M059J (cell line): Measurements from ENCODE around the gene RCAN1. TPM values are rescaled to one million over a fixed set of nuclear protein-coding genes. Genes with fewer than 3 reads are reported as not detected.
A peak's percentile ranks its signal among the peaks of the same experiment; 100 is the strongest.
"Not testable (repeated sequence)": the region's sequence is repeated elsewhere in the genome, so short reads cannot be mapped to it uniquely, and the experiment has no call there.

Source experiments
- DNase-seq: peaks from one replicate; pipeline ENCODE4 v3.0.0-alpha.2; 2012; ENCODE audit warnings: low read depth
- total RNA-seq: library from RNA; depleted of rRNA; stranded (reverse); fragments of >200 nt; shearing (Covaris generic); gene quantifications from 2 replicates; pipeline ENCODE4 v1.2.3, GENCODE V29; 2014

RCAN1 gene
- total RNA-seq, 1 experiment from 2014 or later, result 181 TPM

DNA sequence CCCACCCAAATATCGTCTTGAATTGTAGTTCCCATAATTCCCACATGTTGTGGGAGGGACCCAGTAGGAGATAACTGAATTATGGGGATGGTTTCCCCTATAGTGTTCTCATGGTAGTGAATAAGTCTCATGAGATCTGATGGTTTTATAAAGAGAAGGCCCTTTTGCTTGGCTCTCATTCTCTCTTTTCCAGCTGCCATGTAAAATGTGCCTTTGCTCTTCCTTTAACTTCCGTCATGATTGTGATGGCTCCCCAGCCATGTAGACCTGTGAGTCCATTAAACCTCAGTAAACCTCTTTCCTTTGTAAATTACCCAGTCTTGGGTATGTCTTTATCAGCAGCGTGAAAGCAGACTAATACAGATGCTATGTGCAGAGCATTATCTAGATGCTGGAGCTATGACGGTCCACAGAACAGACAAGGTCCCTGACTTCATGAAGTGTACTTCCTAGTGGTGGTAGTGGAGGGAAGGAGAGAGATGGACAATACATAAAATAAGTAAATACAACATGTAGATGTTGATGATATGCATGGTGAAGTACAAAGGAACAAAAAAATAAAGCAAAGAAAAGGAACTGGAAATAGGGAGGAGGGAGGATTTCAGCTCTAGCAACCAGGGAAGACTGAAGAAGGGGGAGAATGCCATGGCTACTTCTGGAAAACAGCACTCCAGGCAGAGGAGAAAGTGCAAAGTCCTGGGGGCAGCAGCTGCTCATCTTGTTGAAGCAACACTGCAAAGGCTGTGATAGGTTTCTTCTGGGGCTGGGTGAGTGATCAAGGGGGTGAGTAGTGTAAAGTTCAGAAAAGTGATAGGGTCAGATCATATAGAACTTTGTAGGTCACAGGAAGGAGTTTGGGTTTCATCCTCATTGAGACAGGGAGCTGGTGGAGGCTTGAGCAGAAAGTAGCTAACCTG, 6.8 kb upstream of the RCAN1 start:
- DNase-seq, result no peak

GRCh38 chr21:34619841-34620665, 5.1 kb upstream of the RCAN1 start:
- DNase-seq, result no peak

DNA sequence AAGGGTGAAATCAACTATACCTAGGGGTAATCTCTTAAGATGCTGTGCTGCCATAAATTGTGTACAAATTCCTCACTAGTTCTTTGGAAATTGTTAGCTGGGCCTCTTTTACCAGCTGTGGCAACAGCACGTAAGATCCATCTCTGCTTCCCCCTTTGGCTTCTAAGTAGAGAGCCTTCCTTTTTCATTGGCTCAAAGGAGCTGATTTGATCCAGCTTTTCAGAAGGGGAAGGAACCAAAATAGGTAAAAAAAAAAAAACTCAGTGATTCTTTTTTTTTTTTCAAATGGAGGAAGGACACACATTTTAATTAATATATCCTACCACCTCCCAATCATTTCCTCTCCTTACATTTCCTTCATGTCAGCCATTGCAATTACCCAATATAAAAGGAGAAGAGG, 4.0 kb upstream of the RCAN1 start:
- no peak for DNase-seq

- no peak for DNase-seq
Measured at GRCh38 chr21:34617753-34618339, 2.9 kb upstream of the RCAN1 start.

GRCh38 chr21:34615487-34615814, 538 bp upstream of the RCAN1 start:
- no peak for DNase-seq

DNA sequence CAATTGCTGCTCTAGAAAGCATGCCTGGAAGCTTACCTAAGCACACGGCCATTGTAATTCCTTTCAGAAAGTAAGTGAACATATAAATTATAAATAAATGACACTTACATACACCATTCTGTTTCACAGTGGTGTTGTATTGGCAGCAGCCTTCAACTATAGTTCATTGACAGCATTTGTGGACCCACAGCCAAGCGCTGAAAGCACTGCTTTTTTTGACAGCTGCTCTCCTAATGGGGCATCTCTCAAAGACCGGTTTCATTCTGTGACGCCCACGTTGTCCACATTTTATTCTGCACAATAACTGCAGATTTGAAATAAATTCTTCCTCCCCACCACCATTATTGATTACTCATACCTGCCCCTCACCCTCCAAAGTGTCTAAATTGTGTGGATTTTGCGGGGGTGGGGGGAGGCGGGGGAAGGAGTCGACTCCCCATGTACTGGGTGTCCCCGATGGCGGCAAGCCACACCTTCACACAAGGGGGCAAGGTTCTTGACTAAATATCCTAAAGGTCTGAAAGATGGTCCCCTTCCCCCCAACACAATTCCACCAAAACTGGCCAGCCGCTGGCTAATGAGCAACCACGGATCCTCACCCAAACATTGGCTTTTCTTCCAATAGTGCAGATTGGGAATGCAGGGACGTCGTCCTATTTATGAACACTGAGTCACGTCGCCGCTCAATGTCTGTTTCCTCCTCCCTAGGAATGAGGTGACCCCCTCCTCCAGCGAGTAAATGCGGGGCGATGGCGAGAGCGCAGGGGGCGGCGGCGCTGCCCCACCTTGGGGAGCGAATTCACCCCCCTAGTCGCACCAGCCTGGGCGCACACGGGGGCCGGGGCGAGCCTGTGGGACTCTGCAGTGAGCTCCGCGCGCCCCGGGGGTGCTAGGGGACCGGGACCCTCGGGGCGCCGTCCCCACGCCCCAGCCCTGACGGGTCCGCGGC, 960 bp downstream of the RCAN1 start:
- DNase-seq, result peak; percentile 56

- DNase-seq, result no peak
Measured at GRCh38 chr21:34612557-34612956, 2.4 kb downstream of the RCAN1 start.

DNA sequence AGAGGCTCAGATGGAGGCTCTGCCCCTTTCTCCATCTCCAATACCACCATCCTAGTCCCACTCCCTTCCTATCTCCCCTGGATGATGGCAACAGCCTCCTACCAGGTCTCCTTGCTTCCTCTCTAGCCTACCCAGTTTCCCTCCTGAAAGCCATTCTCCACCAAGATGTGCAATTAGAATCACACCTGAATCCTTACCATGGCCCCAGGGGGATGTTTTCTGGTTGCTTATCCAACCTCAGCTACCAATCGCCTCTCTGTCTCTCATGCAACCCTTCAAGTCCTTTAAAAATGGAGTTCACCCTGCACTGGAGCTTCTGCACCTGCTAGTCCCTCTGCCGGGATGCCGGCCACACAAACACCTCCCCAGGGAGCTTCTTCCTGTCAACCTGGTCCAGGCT, 2.9 kb downstream of the RCAN1 start:
- DNase-seq, result no peak

DNA sequence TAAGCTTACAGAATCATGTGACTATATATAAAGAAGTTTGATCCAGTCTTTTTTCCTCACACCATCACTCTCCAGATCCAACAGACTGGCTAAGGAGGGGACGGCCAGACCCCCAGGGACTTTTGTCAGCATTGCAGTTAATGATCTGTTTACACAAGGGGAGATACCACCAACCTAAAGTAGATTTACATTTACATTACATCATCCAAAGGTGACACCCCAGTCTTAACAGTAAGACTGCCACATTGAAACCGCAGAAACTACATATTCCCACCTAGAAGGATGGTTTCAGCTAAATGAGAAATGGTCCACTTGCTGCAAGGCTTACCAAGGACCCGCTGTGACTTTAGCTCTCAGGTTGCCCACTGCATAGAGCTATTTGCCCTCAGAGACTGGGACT, 3.4 kb downstream of the RCAN1 start:
- no peak for DNase-seq

DNA sequence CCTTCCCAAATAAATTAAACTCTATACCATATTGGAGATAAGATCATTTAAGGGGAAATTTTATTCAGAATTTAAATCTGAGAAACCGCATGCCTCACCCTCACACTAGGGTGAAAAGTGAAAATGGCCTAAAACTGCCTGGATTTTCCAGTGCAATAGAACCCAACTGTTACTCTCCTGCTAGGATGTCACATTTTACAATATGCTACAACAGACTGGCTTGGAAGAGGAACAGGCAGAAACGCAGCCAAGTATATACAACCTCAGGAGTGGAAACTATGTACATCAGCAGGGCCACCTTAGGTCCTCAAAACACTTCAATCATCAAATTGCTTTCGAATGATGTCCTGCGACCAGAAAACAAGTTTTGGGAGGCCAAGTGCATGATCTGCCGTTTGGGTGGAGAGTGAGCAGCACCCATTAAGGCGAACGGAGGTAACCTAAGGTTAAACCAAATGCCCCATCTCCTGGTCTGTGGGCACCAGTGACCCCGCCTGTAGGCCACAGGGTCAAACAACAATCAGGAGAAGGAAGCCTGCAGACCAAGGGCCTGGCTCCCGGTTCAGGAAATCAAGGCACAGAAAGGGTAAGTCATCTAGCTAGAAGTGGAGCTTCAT, 4.9 kb downstream of the RCAN1 start:
- DNase-seq, result no peak

DNA sequence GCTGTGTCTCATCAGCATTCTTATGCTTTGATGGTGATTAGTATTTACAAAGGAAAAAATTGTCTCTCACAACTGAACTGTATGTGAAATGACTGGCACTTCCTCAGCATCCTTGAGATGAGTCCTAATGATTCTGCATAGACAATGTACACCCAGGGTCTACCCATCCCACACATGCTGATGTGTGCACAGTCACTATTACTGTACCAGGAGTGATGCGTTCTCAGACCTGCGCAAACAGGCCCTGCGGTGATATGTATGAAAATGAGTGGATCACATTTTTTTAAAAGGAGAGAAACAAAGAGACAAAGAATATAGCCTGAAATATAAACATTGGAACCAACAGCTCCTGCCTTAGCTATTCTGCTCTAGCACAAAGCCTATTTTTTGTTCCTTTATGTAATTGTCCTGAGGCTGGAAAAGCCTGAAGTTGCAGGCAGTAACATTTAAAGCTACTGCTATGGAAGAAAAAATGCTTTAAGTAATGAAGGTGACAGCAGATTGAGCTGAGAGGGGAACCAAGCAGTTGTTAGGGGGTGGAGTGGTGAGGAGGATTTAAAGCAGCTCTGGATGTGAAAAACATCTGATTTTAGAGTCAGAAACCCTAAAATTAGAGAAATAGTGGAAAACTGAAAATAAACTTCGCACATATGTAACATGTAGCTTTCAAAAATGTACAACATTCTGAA, 5.5 kb downstream of the RCAN1 start:
- DNase-seq, result no peak

DNA sequence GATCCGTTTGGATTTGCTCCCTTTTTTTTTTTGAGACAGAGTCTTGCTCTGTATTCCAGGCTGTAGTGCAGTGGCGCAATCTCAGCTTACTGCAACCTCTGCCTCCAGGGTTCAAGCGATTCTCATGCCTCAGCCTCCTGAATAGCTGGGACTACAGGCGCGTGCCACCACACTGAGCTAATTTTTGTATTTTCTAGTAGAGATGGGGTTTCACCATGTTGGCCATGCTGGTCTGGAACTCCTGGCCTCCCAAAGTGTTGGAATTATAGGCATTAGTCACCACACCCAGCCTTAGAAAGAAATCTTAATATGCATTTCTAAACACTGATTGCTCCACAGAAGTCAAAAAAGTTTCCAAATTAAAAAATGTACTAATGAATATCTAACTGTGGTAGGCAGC, 7.5 kb downstream of the RCAN1 start:
- DNase-seq, result not testable (repeated sequence)

GRCh38 chr21:34606621-34607020, 8.3 kb downstream of the RCAN1 start:
- no peak for DNase-seq

- DNase-seq, result no peak
Measured at GRCh38 chr21:34606051-34606450, 8.9 kb downstream of the RCAN1 start.

- not testable (repeated sequence) for DNase-seq
Measured at GRCh38 chr21:34604956-34605355, 10.0 kb downstream of the RCAN1 start.

DNA sequence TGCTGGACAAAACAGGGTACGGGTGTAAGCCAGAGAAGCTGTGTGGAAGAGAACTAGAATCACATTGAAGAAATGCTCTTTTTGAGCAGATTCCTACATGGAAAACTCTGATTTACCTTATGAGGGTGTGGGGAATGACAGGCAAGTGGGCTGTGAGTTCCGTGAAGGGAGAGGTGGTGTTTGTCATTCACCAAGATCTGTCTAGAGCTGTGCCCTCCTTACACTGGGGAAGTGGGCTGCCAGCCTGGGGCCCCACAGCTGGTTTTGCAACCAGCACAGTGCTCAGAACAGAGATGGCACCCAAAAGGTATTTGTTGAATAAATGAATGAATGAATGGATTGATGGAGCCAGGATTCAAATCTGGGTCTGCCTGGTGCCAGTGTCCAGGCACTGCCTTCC, 10.4 kb downstream of the RCAN1 start:
- no peak for DNase-seq

GRCh38 chr21:34603710-34604057, 11.2 kb downstream of the RCAN1 start:
- no peak for DNase-seq

- DNase-seq, result peak; percentile 73
Measured at GRCh38 chr21:34603002-34603709, 11.8 kb downstream of the RCAN1 start.

DNA sequence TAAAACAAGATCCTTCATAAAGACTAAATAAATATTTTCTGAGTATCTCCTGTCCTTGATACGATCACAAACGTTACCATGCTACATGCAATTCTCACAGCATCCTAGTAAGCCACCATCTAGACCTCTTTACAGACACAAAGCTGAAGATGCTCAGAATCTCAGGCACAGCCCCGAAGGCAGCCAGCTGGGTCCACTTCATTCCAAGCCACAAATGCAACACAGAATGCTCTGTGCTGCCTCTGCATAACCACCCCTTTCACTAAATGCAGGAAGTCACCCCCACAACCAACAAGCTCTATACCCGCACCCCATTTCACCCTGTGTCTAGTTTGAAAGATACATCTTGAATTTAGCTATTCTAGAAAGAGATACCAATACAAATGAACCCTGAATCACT, 12.9 kb downstream of the RCAN1 start:
- DNase-seq, result no peak
